Left forelimb (tissue), 1 donor: ENCODE results near the gene STAB2.

Experiments used
- DNase-seq: peaks from one replicate; pipeline ENCODE4 v3.0.0-alpha.2; 2018; ENCODE audit warnings: low spot score

The STAB2 gene

DNA sequence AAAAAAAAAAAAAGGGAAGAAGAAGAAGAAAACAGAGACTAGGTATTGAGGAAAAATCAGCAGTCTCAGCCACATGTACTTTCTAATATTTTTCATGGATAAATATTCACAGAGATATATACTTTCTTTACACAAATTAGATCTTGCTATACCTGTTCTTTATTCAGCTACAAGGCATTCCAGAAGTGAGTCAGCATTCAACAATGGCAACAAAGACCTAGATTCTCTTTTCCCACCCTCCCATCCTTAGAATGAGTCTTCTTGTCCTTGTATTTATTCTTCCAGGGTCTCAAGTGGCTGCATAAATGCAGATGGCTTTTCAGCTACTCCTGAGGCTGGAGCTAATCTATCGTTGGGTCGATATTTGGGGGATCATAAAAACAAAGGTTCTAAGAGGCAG, 160.9 kb downstream of the STAB2 start:
- DNase-seq: no peak

GRCh38 chr12:103748875-103749274, 161.8 kb downstream of the STAB2 start:
- DNase-seq: no peak

DNA sequence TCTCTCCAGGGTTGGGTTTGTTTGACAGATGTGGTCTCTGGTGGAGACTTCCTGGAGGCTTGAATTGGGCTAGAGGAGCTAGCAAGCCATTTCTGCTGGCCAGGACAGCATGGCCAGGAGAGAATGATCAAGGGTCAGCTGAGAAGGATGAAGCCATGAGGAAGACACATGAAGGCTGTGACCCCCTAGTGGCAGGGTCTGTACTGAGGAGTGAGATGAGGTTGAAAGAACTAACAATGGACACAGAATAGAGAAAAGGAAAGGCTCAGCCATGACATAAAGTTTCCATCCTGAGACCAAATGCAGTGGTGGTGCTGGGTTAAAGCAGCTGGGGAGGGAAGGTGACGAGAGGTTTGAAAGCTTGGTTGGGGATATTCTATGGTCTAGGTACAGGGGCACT, 164.1 kb downstream of the STAB2 start:
- no peak for DNase-seq

GRCh38 chr12:103751600-103751999, 164.5 kb downstream of the STAB2 start:
- no peak for DNase-seq

GRCh38 chr12:103755425-103755824, 168.4 kb downstream of the STAB2 start:
- DNase-seq: no peak

GRCh38 chr12:103756443-103756842, 169.4 kb downstream of the STAB2 start:
- DNase-seq: no peak

DNA sequence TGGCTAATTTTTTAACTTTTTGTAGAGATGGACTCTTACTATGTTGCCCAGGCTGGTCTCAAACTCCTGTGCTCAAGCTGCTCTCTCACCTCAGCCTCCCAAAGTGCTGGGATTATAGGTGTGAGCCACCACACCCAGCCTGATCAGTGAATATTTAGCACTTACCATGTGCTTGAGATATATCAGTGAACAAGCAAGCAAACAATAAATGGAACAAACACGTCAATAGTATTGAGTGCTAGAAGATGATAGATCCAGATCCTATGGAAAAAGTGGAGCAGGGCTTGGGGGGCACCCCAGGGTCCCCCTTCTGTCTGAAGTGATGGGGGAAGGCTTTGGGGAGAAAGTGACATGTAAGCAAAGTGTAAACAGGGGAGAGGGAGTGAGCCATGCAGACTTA, 170.2 kb downstream of the STAB2 start:
- no peak for DNase-seq

GRCh38 chr12:103758310-103759089, 171.4 kb downstream of the STAB2 start:
- no peak for DNase-seq

GRCh38 chr12:103762473-103762872, 175.4 kb downstream of the STAB2 start:
- DNase-seq: no peak

- no peak for DNase-seq
Measured at GRCh38 chr12:103765322-103765721, 178.2 kb downstream of the STAB2 start.

GRCh38 chr12:103766028-103766427, 179.0 kb downstream of the STAB2 start:
- DNase-seq: no peak

- DNase-seq: no peak
Measured at GRCh38 chr12:103768467-103769123, 181.5 kb downstream of the STAB2 start.

DNA sequence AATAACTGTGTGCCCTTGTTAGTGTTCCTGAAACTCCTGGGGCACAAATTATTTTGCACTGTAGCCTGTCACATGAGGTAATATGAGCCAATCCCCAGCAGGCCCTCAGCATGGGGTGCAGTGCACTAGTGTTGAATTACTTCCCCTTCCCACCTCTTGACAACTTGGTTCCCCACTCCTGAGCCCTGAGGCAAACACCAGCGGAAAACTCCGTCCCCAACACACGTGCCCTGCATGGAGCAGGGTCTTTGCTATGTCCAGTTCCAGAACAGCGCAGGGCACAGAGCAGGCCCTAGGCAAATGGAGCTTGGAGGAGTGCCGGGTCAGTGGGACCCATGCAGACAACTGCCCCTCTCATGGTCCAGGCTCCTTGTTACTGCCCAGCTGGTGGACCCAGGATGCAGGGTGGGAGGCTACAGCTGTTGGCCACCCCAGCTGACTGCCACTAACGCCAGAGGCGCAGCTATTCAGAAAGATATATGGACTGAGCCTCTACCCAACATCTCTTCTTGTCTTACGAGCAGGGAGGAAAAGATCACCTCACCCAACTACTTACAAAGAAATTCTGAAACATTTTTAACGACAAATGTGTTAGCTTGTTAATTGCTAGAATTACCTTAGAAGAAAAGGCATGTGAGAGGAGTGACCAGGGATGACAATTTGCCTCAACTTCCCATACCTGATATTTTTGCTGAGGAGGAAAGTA, 182.3 kb downstream of the STAB2 start:
- no peak for DNase-seq

GRCh38 chr12:103771466-103771865, 184.4 kb downstream of the STAB2 start:
- DNase-seq: no peak

GRCh38 chr12:103772367-103773108, 185.5 kb downstream of the STAB2 start:
- no peak for DNase-seq

DNA sequence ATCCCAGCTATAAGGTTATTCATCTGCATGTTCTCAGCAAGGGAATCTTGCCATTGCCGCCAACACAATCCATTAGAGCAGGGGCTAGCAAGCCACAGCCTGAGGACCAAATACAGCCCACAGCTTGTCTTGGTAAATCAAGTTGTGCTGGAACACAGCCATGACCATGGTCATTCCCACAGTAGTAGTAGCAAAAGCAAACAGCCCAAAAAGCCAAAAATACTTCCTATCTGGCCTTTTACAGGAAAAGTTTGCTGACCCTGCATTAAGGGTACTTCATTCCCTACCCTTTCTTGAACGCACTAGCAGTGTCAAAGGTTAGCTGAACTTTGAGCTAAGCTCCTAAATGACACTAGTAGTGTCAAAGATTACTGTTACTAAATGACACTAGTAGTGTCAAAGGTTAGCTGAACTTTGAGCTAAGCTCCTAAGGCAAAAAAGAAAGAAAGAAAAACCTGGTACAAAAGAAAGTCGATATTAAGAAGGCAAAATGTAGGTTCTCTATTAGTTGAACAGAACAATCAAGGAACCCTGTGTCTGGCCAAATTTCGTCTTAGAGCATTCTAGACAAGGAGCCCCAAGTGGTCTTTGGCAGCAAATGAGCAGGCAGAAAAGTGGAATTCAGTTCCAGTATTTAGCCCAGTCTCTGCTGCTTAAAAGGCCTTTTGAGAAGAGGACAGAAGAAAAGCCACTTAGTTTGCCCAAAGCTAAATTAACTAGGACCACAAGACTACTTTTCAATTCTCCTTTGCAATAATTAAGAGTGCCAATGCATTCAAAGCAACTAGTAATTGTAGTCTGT, 186.2 kb downstream of the STAB2 start:
- DNase-seq: no peak

DNA sequence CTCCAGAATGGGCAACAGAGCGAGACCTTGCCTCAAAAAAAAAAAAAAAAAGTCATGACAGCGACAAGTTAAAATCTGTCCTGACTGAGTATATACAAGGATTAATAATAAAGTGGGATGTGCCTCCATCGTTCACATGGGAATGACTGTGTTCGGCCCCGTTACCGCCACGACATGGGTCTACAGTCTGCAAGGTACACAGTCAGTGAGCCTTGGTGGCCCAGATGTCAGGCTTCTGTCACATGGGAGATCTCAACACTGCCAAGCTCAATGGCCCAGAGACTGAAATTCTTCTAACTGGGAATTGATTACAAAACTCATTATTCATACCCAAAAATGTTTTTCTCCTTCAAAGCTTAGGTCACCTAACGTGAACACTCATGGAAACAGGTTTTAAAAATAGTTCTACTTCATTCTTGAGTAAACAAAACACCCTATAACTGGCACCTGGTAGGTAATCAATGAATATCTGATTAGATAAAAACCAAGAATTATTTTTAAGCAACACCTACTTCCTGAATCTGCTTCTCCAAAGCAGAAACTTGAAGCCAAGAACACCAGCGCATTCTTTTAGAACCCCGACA, 188.0 kb downstream of the STAB2 start:
- no peak for DNase-seq

DNA sequence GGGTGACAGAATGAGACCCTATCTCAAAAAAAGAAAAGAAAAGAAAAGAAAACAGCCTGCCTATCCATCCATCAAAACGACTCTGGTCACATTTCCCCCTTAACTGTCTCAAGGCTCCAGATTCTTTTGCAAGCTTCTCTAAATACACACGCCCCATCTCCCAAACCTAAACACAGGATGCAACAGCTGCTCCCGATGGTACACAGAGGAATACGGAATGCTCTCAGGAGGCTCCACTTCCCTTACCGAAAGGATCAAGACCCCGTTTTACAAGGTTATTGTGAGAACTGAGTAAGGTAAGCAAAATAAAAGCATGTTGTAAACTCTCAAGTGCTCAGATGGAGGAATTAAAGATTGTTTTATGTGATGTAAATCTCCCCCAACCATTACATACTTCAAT, 191.7 kb downstream of the STAB2 start:
- DNase-seq: no peak

DNA sequence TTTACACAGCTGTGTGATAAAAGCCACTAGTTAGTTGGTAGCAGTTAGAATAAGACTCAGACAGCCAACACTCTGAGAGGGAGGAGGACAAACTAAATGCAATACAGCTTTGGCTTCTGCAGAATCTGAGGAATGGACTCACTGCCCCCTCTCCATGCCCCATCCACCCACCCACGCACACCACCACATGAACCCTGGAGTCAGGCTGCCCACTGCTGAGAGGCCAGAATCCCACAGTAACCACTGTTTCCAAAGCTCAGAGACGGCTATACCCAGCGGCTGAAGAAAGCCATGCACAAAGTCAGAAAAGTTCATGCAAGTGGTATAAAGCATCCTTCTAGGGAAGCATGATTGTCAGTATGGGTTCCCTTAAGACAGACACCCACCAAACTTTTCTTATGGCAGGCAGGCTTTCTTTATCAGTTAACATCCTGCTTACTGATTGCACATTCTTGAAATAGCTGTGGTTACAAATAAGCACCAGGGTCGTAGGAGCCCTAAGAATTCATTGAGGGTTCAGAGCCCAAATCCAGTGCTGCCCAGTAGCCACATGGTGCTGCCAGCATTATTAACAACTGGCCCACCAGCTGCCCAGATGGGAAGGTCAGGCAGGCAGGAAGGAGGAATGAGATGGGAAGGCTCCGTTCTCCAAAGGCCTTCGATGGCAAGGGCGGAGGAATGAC, 192.5 kb downstream of the STAB2 start:
- no peak for DNase-seq

DNA sequence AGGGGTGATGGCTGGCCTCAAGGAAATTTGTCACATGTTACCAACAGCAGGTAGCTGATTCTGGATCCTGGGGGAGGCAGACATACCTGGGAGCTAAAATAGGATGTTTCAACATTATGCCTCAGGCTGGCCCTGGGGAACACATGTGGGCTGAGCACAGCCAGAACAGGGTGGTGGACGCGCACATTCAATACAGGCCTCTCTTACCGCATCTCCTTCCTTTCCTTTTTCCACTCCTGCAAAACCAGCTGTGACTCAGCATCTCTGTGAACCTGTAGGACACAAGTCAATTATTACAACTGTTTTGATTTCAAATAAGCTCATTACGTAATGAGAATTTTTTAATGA, 193.0 kb downstream of the STAB2 start:
- no peak for DNase-seq

GRCh38 chr12:103780992-103781391, 193.9 kb downstream of the STAB2 start:
- no peak for DNase-seq
